GM12892 (cell line): ENCODE results near the gene VPS13D.

Experiments used
- DNase-seq: peaks from one replicate; pipeline ENCODE4 v3.0.0; 2011; ENCODE audit not compliant: insufficient read length
- FAIRE-seq: peaks from 2 replicates; lab custom pipeline; 2011; peaks lifted over from hg19 to GRCh38; lab: Jason Lieb, UNC
- POLR2A ChIP-seq: IDR thresholded peaks from 2 replicates; pipeline ENCODE4 v1.6.1; 2011; ENCODE audit warnings: low read depth, low read length, control low read depth
- POLR2AphosphoS5 ChIP-seq: IDR thresholded peaks from 2 replicates; pipeline ENCODE4 v1.6.1; 2011; ENCODE audit warnings: low read depth, low read length, control low read depth
- TAF1 ChIP-seq: IDR thresholded peaks from 2 replicates; pipeline ENCODE4 v1.6.1; 2011; ENCODE audit warnings: low read depth, mild to moderate bottlenecking, control low read depth, low read length, borderline replicate concordance

The VPS13D gene

GRCh38 chr1:12525311-12526181, 295.7 kb downstream of the VPS13D start:
- FAIRE-seq (no peak), DNase-seq (no peak)
- no peak for TF ChIP-seq POLR2A
- TF ChIP-seq POLR2AphosphoS5, result no peak
- TF ChIP-seq TAF1, result no peak

- no peak for FAIRE-seq
- DNase-seq, result no peak
- TF ChIP-seq TAF1 (no peak), POLR2AphosphoS5 (no peak), POLR2A (no peak)
Measured at GRCh38 chr1:12527564-12527963, 297.7 kb downstream of the VPS13D start.

GRCh38 chr1:12528021-12528852, 298.4 kb downstream of the VPS13D start:
- no peak for DNase-seq
- no peak for FAIRE-seq
- TF ChIP-seq POLR2A (no peak), POLR2AphosphoS5 (no peak), TAF1 (no peak)

GRCh38 chr1:12529640-12530174, 299.9 kb downstream of the VPS13D start:
- no peak for FAIRE-seq
- TF ChIP-seq POLR2A (no peak), POLR2AphosphoS5 (no peak), TAF1 (no peak)
- no peak for DNase-seq

- FAIRE-seq (no peak), DNase-seq (no peak)
- no peak for TF ChIP-seq POLR2A
- TF ChIP-seq POLR2AphosphoS5, result no peak
Measured at GRCh38 chr1:12530462-12531178, 300.8 kb downstream of the VPS13D start.

- FAIRE-seq (no peak), DNase-seq (no peak)
- TF ChIP-seq POLR2AphosphoS5 (no peak), POLR2A (no peak), TAF1 (no peak)
Measured at GRCh38 chr1:12531179-12531499, 301.3 kb downstream of the VPS13D start.

- no peak for DNase-seq
- no peak for FAIRE-seq
- TF ChIP-seq POLR2AphosphoS5 (no peak), POLR2A (no peak), TAF1 (no peak)
Measured at GRCh38 chr1:12532405-12533315, 302.8 kb downstream of the VPS13D start.

- FAIRE-seq, result no peak
- TF ChIP-seq TAF1, result no peak
- no peak for TF ChIP-seq POLR2A
- no peak for TF ChIP-seq POLR2AphosphoS5
- DNase-seq, result no peak
Measured at GRCh38 chr1:12536023-12536639, 306.3 kb downstream of the VPS13D start.

GRCh38 chr1:12537294-12537693, 307.5 kb downstream of the VPS13D start:
- no peak for DNase-seq
- FAIRE-seq, result no peak
- TF ChIP-seq TAF1, result no peak
- TF ChIP-seq POLR2A, result no peak
- no peak for TF ChIP-seq POLR2AphosphoS5
